GM19452 (cell line): ENCODE results near the gene KCNQ1.

Source experiments
- ATAC-seq: cut with Tn5 transposase; IDR thresholded peaks from one replicate; pipeline ENCODE4 v1.9.1; 2021; ENCODE audit not compliant: unreplicated experiment

KCNQ1 gene

GRCh38 chr11:2867722-2868505, 423.1 kb downstream of the KCNQ1 start:
- no peak for ATAC-seq

GRCh38 chr11:2868506-2869133, 423.8 kb downstream of the KCNQ1 start:
- ATAC-seq: no peak

- no peak for ATAC-seq
These were observed 424.3 kb downstream of the KCNQ1 start for GRCh38 chr11:2869134-2869526.

- ATAC-seq: no peak
These were observed 425.0 kb downstream of the KCNQ1 start for GRCh38 chr11:2869561-2870427.

- no peak for ATAC-seq
These were observed 425.7 kb downstream of the KCNQ1 start for GRCh38 chr11:2870460-2870859.

GRCh38 chr11:2870969-2871680, 426.3 kb downstream of the KCNQ1 start:
- no peak for ATAC-seq

GRCh38 chr11:2874963-2875362, 430.2 kb downstream of the KCNQ1 start:
- ATAC-seq: no peak

- ATAC-seq: no peak
These were observed 432.7 kb downstream of the KCNQ1 start for GRCh38 chr11:2877474-2877873.

- no peak for ATAC-seq
These were observed 434.0 kb downstream of the KCNQ1 start for GRCh38 chr11:2878782-2879181.

GRCh38 chr11:2880646-2881045, 435.8 kb downstream of the KCNQ1 start:
- ATAC-seq: no peak

- no peak for ATAC-seq
These were observed 436.5 kb downstream of the KCNQ1 start for GRCh38 chr11:2881076-2881980.

- ATAC-seq: no peak
These were observed 437.2 kb downstream of the KCNQ1 start for GRCh38 chr11:2881981-2882375.

- no peak for ATAC-seq
These were observed 437.7 kb downstream of the KCNQ1 start for GRCh38 chr11:2882396-2883110.

GRCh38 chr11:2883640-2883978, 438.8 kb downstream of the KCNQ1 start:
- no peak for ATAC-seq

- no peak for ATAC-seq
These were observed 439.4 kb downstream of the KCNQ1 start for GRCh38 chr11:2883979-2884815.

- no peak for ATAC-seq
These were observed 440.3 kb downstream of the KCNQ1 start for GRCh38 chr11:2885017-2885677.

- peak; percentile 81 for ATAC-seq
These were observed 440.9 kb downstream of the KCNQ1 start, which contains the start of gene CDKN1C for GRCh38 chr11:2885678-2886081. Gene CDKN1C, minus strand, starts transcription at chr11:2885775. Its CDS starts 319 bp downstream, at chr11:2885456.
